HCT116 (cell line): ENCODE data around the gene YWHAB.

Source experiments
- CBX3 ChIP-seq: IDR thresholded peaks from 2 replicates; pipeline ENCODE4 v1.6.1; 2012; ENCODE audit warnings: low read depth
- EZH2 ChIP-seq: fragments of 200-600 bp; sonication (generic); IDR thresholded peaks from 2 replicates; pipeline ENCODE4 v1.6.1; 2017; ENCODE audit warnings: antibody characterized with exemption, mixed run types
- JUND ChIP-seq: IDR thresholded peaks from 2 replicates; pipeline ENCODE4 v1.6.1; 2012
- POLR2A ChIP-seq: IDR thresholded peaks from 2 replicates; pipeline ENCODE4 v1.7.0; 2011; ENCODE audit warnings: borderline replicate concordance; ENCODE audit not compliant: insufficient read depth, insufficient read length; ENCODE audit errors: extremely low read depth
- POLR2AphosphoS5 ChIP-seq: IDR thresholded peaks from 2 replicates; pipeline ENCODE4 v1.6.1; 2011; ENCODE audit warnings: mild to moderate bottlenecking, low read depth, low read length, moderate library complexity
- RAD21 ChIP-seq: IDR thresholded peaks from 2 replicates; pipeline ENCODE4 v1.6.1; 2012; ENCODE audit warnings: low read depth, mild to moderate bottlenecking
- REST ChIP-seq: IDR thresholded peaks from 2 replicates; pipeline ENCODE4 v1.6.1; 2012; ENCODE audit warnings: low read depth
- YY1 ChIP-seq: IDR thresholded peaks from 2 replicates; pipeline ENCODE4 v1.6.1; 2011; ENCODE audit warnings: low read length, low read depth, moderate library complexity, mild to moderate bottlenecking; ENCODE audit not compliant: insufficient replicate concordance; ENCODE audit errors: extremely low read depth
- TF ChIP-seq, protein P1 (sequence below), 3 experiments: fragments of 200-600 bp in 1 of 3; sonication (generic) in 1 of 3; IDR thresholded peaks in 2 of 3; conservative IDR thresholded peaks in 1 of 3; 2 replicates each; pipeline ENCODE4 v1.5.1; 2012 to 2017; ENCODE audit warnings: low read depth in 2 of 3, low read length in 2 of 3, antibody characterized with exemption in 1 of 3, borderline replicate concordance in 1 of 3, control low read depth in 1 of 3, mild to moderate bottlenecking in 1 of 3, mixed read lengths in 1 of 3, mixed run types in 1 of 3, moderate library complexity in 1 of 3; ENCODE audit not compliant: insufficient read depth in 1 of 3
- TF ChIP-seq, protein P2 (sequence below): IDR thresholded peaks from 2 replicates; pipeline ENCODE4 v1.6.1; 2012
- TF ChIP-seq, protein P3 (sequence below): IDR thresholded peaks from 2 replicates; pipeline ENCODE4 v1.6.1; 2012

DNA sequence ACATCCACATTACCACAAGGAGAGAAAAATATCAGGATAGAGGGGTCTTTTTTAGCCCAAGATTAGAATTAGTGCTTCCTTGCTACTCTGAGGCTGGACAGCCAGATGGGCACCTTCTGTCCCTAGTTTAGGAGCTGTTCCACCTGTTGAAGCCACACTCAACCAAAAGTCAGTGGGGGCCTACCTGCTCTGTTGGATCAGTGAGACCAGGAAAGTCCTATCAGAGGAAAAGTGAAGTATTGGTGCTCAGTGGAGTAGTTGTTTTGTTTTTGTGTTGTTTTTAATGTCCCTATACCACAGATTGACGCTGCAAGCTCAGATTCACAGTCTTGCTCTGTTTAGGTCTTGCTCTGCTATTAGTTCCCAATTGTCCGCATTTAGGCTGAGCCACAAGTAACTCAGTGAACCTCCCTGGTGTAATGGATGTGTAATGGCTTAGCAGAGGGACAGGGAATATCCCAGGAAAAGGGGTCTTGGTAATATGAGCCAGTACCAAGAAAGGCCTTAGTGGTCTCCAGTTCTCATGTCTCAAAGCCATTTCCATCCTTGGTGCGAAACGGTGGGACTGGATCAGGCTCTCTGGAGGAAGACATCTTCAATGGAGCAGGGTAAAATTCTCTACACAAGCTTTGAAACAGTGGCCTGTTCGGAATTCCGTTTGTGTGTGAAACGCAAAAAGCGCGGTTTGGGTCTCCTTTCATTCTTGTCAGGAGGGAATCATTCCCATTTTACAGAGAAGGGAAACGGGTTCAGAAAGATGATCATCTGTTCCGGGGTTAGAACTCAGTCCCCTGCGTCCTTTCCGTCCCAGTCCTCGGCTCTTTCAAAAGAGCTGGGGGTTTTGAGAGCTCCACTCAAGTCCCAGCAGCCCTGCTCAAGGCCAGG is 23.7 kb downstream of the YWHAB start:
- TF ChIP-seq EZH2 (no peak), RAD21 (no peak), YY1 (no peak), REST (no peak), POLR2A (no peak), POLR2AphosphoS5 (no peak), CBX3 (no peak), JUND (no peak)
- TF ChIP-seq, protein P1, sequence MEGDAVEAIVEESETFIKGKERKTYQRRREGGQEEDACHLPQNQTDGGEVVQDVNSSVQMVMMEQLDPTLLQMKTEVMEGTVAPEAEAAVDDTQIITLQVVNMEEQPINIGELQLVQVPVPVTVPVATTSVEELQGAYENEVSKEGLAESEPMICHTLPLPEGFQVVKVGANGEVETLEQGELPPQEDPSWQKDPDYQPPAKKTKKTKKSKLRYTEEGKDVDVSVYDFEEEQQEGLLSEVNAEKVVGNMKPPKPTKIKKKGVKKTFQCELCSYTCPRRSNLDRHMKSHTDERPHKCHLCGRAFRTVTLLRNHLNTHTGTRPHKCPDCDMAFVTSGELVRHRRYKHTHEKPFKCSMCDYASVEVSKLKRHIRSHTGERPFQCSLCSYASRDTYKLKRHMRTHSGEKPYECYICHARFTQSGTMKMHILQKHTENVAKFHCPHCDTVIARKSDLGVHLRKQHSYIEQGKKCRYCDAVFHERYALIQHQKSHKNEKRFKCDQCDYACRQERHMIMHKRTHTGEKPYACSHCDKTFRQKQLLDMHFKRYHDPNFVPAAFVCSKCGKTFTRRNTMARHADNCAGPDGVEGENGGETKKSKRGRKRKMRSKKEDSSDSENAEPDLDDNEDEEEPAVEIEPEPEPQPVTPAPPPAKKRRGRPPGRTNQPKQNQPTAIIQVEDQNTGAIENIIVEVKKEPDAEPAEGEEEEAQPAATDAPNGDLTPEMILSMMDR (IDR thresholded peaks at IDR 0.05 in 2 of 3, conservative IDR thresholded peaks at IDR 0.05 in 1 of 3; ENCODE audit: borderline replicate concordance in 1 of 3, insufficient read depth in 1 of 3, low read depth in 2 of 3, low read length in 2 of 3) = no peak
- TF ChIP-seq, protein P2, sequence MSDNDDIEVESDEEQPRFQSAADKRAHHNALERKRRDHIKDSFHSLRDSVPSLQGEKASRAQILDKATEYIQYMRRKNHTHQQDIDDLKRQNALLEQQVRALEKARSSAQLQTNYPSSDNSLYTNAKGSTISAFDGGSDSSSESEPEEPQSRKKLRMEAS = no peak
- TF ChIP-seq, protein P3, sequence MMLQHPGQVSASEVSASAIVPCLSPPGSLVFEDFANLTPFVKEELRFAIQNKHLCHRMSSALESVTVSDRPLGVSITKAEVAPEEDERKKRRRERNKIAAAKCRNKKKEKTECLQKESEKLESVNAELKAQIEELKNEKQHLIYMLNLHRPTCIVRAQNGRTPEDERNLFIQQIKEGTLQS = no peak
